Endometrium (tissue), 2 donors: Measurements from ENCODE around the gene KRT6B.

ENCODE experiments used
- FAIRE-seq: peaks from 2 replicates; lab custom pipeline; 2012; peaks lifted over from hg19 to GRCh38; lab: Jason Lieb, UNC
- donor health status: control.
- donor health status: control.

Gene KRT6B

GRCh38 chr12:52436000-52436827 lies 15.7 kb downstream of the KRT6B start:
- FAIRE-seq, result no peak

- no peak for FAIRE-seq
Observed at GRCh38 chr12:52435659-52435999, 16.3 kb downstream of the KRT6B start.

- no peak for FAIRE-seq
Observed at GRCh38 chr12:52434760-52435530, 17.0 kb downstream of the KRT6B start.

- no peak for FAIRE-seq
Observed at GRCh38 chr12:52434081-52434733, 17.7 kb downstream of the KRT6B start, which contains the start of gene KRT75. Gene KRT75 (minus strand): TSS chr12:52434371. CDS start chr12:52434304, 67 bp downstream.

- FAIRE-seq, result no peak
Observed at GRCh38 chr12:52433501-52434080, 18.4 kb downstream of the KRT6B start.

- no peak for FAIRE-seq
Observed at GRCh38 chr12:52432559-52433207, 19.3 kb downstream of the KRT6B start.

GRCh38 chr12:52428121-52428520 lies 23.8 kb downstream of the KRT6B start:
- no peak for FAIRE-seq

- FAIRE-seq, result no peak
Observed at GRCh38 chr12:52427083-52427482, 24.9 kb downstream of the KRT6B start.

- no peak for FAIRE-seq
Observed at GRCh38 chr12:52426034-52426433, 25.9 kb downstream of the KRT6B start.

- no peak for FAIRE-seq
Observed at GRCh38 chr12:52425466-52425865, 26.5 kb downstream of the KRT6B start.

- FAIRE-seq, result no peak
Observed at GRCh38 chr12:52423661-52424500, 28.1 kb downstream of the KRT6B start.

- no peak for FAIRE-seq
Observed at GRCh38 chr12:52423035-52423434, 28.9 kb downstream of the KRT6B start.

- no peak for FAIRE-seq
Observed at GRCh38 chr12:52419656-52420055, 32.3 kb downstream of the KRT6B start.

GRCh38 chr12:52418576-52419110 lies 33.3 kb downstream of the KRT6B start:
- no peak for FAIRE-seq

- no peak for FAIRE-seq
Observed at GRCh38 chr12:52417740-52418139, 34.2 kb downstream of the KRT6B start.

GRCh38 chr12:52416795-52417194 lies 35.2 kb downstream of the KRT6B start:
- FAIRE-seq, result no peak

- FAIRE-seq, result no peak
Observed at GRCh38 chr12:52415870-52416750, 35.8 kb downstream of the KRT6B start.

GRCh38 chr12:52414936-52415335 lies 37.0 kb downstream of the KRT6B start:
- FAIRE-seq, result no peak

- FAIRE-seq, result no peak
Observed at GRCh38 chr12:52413782-52414345, 38.1 kb downstream of the KRT6B start.
